Measurements from ENCODE around the gene SMARCC2. TPM values are rescaled to one million over a fixed set of nuclear protein-coding genes. Genes with fewer than 3 reads are reported as not detected.
A peak's percentile ranks its signal among the peaks of the same experiment; 100 is the strongest.

The SMARCC2 gene
- total and polyA plus RNA-seq, 2 of the 13 experiments (the other 11 are each of a cell fraction or from before 2014, with no cell fraction given) = 21.3 to 24.1 TPM

GRCh38 chr12:56158029-56158925, 31.0 kb downstream of the SMARCC2 start, which contains the start of gene MYL6 (continued):
- peak; percentile 97 for TF ChIP-seq ATF2 (CRISPR knock-in tag; IDR thresholded peaks at IDR 0.05)
- TF ChIP-seq, protein P1, sequence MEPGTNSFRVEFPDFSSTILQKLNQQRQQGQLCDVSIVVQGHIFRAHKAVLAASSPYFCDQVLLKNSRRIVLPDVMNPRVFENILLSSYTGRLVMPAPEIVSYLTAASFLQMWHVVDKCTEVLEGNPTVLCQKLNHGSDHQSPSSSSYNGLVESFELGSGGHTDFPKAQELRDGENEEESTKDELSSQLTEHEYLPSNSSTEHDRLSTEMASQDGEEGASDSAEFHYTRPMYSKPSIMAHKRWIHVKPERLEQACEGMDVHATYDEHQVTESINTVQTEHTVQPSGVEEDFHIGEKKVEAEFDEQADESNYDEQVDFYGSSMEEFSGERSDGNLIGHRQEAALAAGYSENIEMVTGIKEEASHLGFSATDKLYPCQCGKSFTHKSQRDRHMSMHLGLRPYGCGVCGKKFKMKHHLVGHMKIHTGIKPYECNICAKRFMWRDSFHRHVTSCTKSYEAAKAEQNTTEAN (CRISPR knock-in tag; conservative IDR thresholded peaks at IDR 0.05) = 0 out of 2 replicates have a peak, but pooled peaks have one; percentile 9
- TF ChIP-seq ZSCAN31 (CRISPR knock-in tag; IDR thresholded peaks at IDR 0.05; ENCODE audit: low read depth) = 0 out of 2 replicates have a peak, but pooled peaks have one; percentile 39
- peak; percentile 99 for TF ChIP-seq POLR2G (IDR thresholded peaks at IDR 0.05; ENCODE audit: low read depth, low read length)
- TF ChIP-seq, protein P2, sequence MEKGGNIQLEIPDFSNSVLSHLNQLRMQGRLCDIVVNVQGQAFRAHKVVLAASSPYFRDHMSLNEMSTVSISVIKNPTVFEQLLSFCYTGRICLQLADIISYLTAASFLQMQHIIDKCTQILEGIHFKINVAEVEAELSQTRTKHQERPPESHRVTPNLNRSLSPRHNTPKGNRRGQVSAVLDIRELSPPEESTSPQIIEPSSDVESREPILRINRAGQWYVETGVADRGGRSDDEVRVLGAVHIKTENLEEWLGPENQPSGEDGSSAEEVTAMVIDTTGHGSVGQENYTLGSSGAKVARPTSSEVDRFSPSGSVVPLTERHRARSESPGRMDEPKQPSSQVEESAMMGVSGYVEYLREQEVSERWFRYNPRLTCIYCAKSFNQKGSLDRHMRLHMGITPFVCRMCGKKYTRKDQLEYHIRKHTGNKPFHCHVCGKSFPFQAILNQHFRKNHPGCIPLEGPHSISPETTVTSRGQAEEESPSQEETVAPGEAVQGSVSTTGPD (CRISPR knock-in tag; IDR thresholded peaks at IDR 0.05) = no peak
- TF ChIP-seq KDM5B (CRISPR knock-in tag; IDR thresholded peaks at IDR 0.05; ENCODE audit: borderline replicate concordance) = no peak; the same call in none of the 2 replicates
- TF ChIP-seq TEAD2 (CRISPR knock-in tag; IDR thresholded peaks at IDR 0.05) = no peak
- TF ChIP-seq IRX3 (CRISPR knock-in tag; IDR thresholded peaks at IDR 0.05; ENCODE audit: borderline replicate concordance, low read depth) = 0 out of 2 replicates have a peak, but pooled peaks have one; percentile 5
- 0 out of 2 replicates have a peak, but pooled peaks have one; percentile 39 for TF ChIP-seq ATF6 (CRISPR knock-in tag; conservative IDR thresholded peaks at IDR 0.05)
- TF ChIP-seq, protein P3, sequence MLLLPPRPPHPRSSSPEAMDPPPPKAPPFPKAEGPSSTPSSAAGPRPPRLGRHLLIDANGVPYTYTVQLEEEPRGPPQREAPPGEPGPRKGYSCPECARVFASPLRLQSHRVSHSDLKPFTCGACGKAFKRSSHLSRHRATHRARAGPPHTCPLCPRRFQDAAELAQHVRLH (CRISPR knock-in tag; IDR thresholded peaks at IDR 0.05; ENCODE audit: borderline replicate concordance, low read depth) = peak; percentile 35; the same call in 1 of the 2 replicates
- TF ChIP-seq ZFP36L1 (CRISPR knock-in tag; IDR thresholded peaks at IDR 0.05) = no peak
- no peak for TF ChIP-seq ZNF710 (CRISPR knock-in tag; IDR thresholded peaks at IDR 0.05; ENCODE audit: borderline replicate concordance)
- no peak for TF ChIP-seq KDM1A (CRISPR knock-in tag; IDR thresholded peaks at IDR 0.05)
- TF ChIP-seq ATF7 (IDR thresholded peaks at IDR 0.05) = peak; percentile 100
- TF ChIP-seq ATF7 (CRISPR knock-in tag; IDR thresholded peaks at IDR 0.05) = peak; percentile 99
- TF ChIP-seq HOXA9 (CRISPR knock-in tag; IDR thresholded peaks at IDR 0.05; ENCODE audit: borderline replicate concordance) = no peak
